ENCODE data around the gene KPNA1.

The KPNA1 gene

DNA sequence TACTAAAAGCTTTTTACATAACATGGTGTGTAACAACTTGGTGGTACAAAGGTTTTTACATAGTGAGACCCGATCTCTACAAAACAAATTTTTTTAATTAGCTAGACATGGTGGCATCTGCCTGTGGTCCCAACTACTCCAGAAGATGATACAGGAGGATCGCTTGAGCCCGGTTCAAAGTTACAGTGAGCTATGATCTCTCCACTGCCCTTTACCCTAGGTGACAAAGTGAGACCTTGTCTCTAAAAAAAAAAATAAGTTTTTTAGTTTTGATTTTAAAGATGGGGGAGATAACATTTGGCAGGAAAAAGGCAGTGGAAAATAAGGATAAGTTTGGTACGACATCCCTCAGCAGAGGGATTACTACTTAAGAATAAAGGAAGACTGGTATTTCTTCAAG is 124.8 kb downstream of the KPNA1 start:
- Mint-ChIP-seq H3K4me1 (peaks cover under 1% of the 10 kb centered on the region), H3K36me3 (ENCODE audit: low read depth) (no peaks in the 10 kb centered on the region), H3K4me3 (no peak overlapping the region), H3K27ac (no peak overlapping the region), H3K27me3 (ENCODE audit: low read depth) (no peaks in the 10 kb centered on the region), H3K9me3 (no peaks in the 10 kb centered on the region)
- TF ChIP-seq, protein P1, sequence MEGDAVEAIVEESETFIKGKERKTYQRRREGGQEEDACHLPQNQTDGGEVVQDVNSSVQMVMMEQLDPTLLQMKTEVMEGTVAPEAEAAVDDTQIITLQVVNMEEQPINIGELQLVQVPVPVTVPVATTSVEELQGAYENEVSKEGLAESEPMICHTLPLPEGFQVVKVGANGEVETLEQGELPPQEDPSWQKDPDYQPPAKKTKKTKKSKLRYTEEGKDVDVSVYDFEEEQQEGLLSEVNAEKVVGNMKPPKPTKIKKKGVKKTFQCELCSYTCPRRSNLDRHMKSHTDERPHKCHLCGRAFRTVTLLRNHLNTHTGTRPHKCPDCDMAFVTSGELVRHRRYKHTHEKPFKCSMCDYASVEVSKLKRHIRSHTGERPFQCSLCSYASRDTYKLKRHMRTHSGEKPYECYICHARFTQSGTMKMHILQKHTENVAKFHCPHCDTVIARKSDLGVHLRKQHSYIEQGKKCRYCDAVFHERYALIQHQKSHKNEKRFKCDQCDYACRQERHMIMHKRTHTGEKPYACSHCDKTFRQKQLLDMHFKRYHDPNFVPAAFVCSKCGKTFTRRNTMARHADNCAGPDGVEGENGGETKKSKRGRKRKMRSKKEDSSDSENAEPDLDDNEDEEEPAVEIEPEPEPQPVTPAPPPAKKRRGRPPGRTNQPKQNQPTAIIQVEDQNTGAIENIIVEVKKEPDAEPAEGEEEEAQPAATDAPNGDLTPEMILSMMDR (IDR thresholded peaks at IDR 0.05; ENCODE audit: unreplicated experiment in 3 of 3) = no peak

DNA sequence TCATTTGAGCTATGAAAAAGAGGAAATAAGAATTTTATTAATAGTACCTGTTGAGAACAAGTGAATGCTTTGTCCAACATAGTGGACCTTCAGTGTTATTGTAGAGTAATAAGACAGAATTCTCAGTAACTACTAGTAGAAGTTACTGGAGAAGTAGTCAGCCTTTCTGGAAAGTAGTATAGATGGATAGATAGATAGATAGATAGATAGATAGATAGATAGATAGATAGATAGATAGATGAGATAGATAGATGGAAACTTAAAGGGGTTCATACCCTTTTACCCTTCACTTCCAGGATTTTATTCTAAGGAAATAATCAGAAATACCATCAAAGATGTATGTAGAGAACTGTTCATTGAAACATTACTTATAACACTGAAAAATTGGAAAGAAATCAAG is 125.5 kb downstream of the KPNA1 start:
- Mint-ChIP-seq H3K4me3 (no peak overlapping the region), H3K27me3 (ENCODE audit: low read depth) (no peaks in the 10 kb centered on the region), H3K36me3 (ENCODE audit: low read depth) (no peaks in the 10 kb centered on the region), H3K4me1 (peaks cover 4% of the 10 kb centered on the region), H3K9me3 (no peaks in the 10 kb centered on the region), H3K27ac (no peak overlapping the region)
- TF ChIP-seq, protein P1 (IDR thresholded peaks at IDR 0.05; ENCODE audit: unreplicated experiment in 3 of 3) = no peak

DNA sequence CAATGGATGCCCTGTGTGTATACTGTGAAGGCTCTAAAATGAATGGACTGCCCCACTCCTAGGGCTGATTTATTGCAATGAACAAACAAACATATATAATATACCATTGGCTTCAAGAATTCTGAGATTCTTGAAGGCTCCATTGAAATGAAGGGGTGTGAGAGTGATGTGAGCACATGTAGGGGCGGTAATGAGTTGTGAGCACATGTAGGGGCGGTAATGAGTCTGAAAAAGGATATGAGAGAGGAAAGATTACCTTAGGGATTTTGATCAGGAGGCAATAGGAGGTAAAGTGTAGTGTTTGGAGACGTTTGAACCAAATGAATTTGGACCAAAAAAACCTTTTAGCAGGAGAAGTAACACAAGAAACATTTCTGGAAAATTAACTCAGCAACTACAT is 127.0 kb downstream of the KPNA1 start:
- H3K27ac Mint-ChIP-seq = no peak overlapping the region
- no peaks in the 10 kb centered on the region for H3K36me3 Mint-ChIP-seq (ENCODE audit: low read depth)
- TF ChIP-seq, protein P1 (IDR thresholded peaks at IDR 0.05; ENCODE audit: unreplicated experiment in 3 of 3) = no peak
- no peaks in the 10 kb centered on the region for H3K9me3 Mint-ChIP-seq
- H3K27me3 Mint-ChIP-seq (ENCODE audit: low read depth) = no peaks in the 10 kb centered on the region
- no peak overlapping the region for H3K4me3 Mint-ChIP-seq
- H3K4me1 Mint-ChIP-seq = peaks cover 15% of the 10 kb centered on the region

DNA sequence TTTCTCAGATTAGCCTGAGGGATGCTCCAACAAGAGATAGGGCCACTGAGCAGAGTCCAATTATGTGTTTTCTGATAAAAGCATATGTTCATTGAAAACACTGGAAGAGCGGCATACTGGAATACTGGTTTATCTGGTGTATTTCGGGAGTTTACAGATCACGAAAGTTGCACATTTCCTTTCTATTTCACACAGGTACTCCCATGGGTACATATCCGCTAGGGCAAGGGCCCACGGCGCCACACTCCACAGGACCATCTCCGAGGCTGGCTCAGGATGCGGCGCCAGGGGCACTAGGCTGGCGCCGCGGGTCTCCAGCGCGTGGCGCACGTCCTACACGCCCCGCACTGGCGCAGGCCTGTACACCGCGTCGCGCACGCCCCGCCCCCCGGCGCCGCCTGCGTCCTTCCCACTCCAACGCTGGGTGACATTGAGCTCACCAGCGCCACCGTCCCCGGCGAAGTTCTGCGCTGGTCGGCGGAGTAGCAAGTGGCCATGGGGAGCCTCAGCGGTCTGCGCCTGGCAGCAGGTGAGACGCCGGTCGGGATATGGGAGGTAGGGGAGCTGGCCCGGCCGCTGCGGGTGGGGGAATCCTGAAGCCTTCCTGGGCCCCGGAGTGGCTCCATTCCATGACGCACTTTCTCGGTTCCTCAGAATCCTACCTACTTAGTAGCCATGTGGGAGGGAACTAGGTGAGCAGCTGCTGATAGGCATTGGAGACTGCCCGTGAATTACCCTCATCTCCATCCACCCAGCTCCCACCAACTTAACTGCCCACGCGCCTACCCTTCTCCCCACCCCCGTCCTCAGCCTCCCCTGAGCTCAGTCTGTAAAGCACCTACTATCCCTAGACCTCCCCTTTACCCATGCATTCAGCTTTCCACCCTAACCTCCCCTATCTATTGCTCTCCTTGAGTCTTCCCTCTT is 130.7 kb downstream of the KPNA1 start, which contains the start of gene FAM162A:
FAM162A (plus strand) TSS at position 412 of the 927 bp plus-strand sequence; CDS start at position 496, 84 bp downstream.
- TF ChIP-seq, protein P1 (IDR thresholded peaks at IDR 0.05; ENCODE audit: unreplicated experiment in 3 of 3) = peak; percentile 57 to 67 (median 58)
- peak within 1 kb of the TSS; percentile 88 to 95 (median 90) for H3K27ac Mint-ChIP-seq

DNA sequence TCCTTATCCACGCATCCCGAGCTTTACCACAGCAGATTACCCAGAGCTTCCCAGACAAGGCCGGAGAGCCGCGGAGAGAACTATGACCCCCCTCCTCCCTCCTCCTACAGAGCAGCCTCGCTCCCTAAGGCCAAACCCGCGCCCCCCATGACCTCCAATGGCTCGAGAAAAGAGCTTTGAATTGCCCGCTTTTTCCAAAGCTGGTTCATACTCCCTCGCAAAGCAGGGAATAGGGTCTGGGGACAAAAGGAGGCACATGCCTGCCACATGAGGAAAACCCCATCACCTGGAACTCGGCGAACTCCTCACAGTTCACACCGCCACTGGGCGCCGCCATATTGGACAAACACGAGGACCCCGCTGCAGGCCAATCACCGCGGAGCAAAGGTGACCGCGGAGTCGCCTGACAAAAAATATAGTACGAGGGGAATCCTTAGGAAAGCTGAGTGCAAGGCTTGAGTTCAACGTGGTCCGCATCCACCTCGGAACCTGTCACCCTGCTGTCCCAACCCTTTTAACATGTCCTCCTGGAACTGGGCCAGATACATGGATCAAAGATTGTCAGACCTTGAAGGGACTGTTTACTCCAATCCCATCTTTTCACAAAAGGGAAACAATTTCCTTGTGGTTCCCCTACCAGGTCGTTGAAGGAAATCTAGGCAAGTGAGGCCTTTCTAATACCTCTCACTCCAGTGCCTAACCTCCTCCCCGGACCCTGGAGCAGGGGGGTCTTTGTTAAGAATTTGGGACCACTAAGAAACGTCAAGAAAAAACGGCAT is 131.7 kb downstream of the KPNA1 start, which contains the start of gene MIX23:
MIX23 (minus strand) TSS at position 344 of the 779 bp plus-strand sequence; CDS start at position 337, 7 bp downstream.
- peaks cover 26% of the 10 kb centered on the region for H3K4me1 Mint-ChIP-seq
- H3K4me3 Mint-ChIP-seq = peak within 1 kb of the TSS; percentile 94 to 96 (median 95)
- no peaks in the 10 kb centered on the region for H3K36me3 Mint-ChIP-seq (ENCODE audit: low read depth)

More for the DNA sequence above, 130.7 kb downstream of the KPNA1 start, which contains the start of gene FAM162A:
- Mint-ChIP-seq H3K4me3 (peak within 1 kb of the TSS; percentile 94 to 96 (median 95)), H3K4me1 (peaks cover 26% of the 10 kb centered on the region), H3K36me3 (ENCODE audit: low read depth) (no peaks in the 10 kb centered on the region), H3K27me3 (ENCODE audit: low read depth) (no peaks in the 10 kb centered on the region), H3K9me3 (no peaks in the 10 kb centered on the region)

More for the DNA sequence above, 131.7 kb downstream of the KPNA1 start, which contains the start of gene MIX23:
- TF ChIP-seq, protein P1 (IDR thresholded peaks at IDR 0.05; ENCODE audit: unreplicated experiment in 3 of 3) = no peak
- no peaks in the 10 kb centered on the region for H3K9me3 Mint-ChIP-seq
- H3K27ac Mint-ChIP-seq = peak within 1 kb of the TSS; percentile 88 to 95 (median 90)
- H3K27me3 Mint-ChIP-seq (ENCODE audit: low read depth) = no peaks in the 10 kb centered on the region

Data from nephron (organoid).